Endothelial cell of umbilical vein (primary cell): ENCODE data around the gene LILRA2. TPM values are rescaled to one million over a fixed set of nuclear protein-coding genes. Genes with fewer than 3 reads are reported as not detected.
"Not testable (repeated sequence)": the region's sequence is repeated elsewhere in the genome, so short reads cannot be mapped to it uniquely, and the experiment has no call there.

Source experiments
- BruUV-seq: library from RNA; stranded (reverse); fragments of 400-500 nt; replicated peaks from 2 replicates; lab custom pipeline; 2021; lab: Mats Ljungman, UMichigan
- CTCF ChIA-PET: fragments of 300-600, 350-600 bp; sonication (Branson Sonifier 250); formaldehyde crosslinking; loops from one replicate; lab custom pipeline; 2021; ENCODE audit warnings: antibody characterized with exemption, inconsistent platforms; lab: Charles Lee
- POLR2A ChIA-PET: fragments of 300-600, 350-600 bp; sonication (Branson Sonifier 250); formaldehyde crosslinking; loops from one replicate; lab custom pipeline; 2021; ENCODE audit warnings: antibody characterized with exemption, inconsistent platforms; lab: Charles Lee
- DNase-seq: peaks from one replicate; pipeline ENCODE4 v3.0.0-alpha.2; 2011; ENCODE audit warnings: low read depth, low spot score
- FAIRE-seq: peaks from 2 replicates; lab custom pipeline; 2011; peaks lifted over from hg19 to GRCh38; lab: Jason Lieb, UNC
- H2AFZ ChIP-seq: 2 replicates; pipeline ENCODE4 v1.6.0; 2012; ENCODE audit warnings: low read depth, low read length, control low read depth, inconsistent platforms
- H3K27ac ChIP-seq: 2 replicates; pipeline ENCODE4 v1.5.1; 2011; ENCODE audit warnings: low read depth, mild to moderate bottlenecking, control low read depth, low read length, moderate library complexity; ENCODE audit not compliant: insufficient read depth
- H3K27me3 ChIP-seq, 2 experiments: 2 replicates each; pipeline versions ENCODE4 v1.6.0 to v1.6.1; 2011; ENCODE audit warnings: low read length in 2 of 2, mixed read lengths in 1 of 2; ENCODE audit not compliant: control insufficient read depth in 2 of 2, insufficient read depth in 2 of 2
- H3K36me3 ChIP-seq, 2 experiments: 2 replicates in 1 of 2; 3 replicates in 1 of 2; pipeline ENCODE4 v1.5.1; 2011; ENCODE audit warnings: low read length in 2 of 2, mild to moderate bottlenecking in 1 of 2, moderate library complexity in 1 of 2; ENCODE audit not compliant: control insufficient read depth in 2 of 2, insufficient read depth in 2 of 2; ENCODE audit errors: extremely low read depth in 1 of 2
- H3K4me1 ChIP-seq: 3 replicates; pipeline ENCODE4 v1.5.1; 2011; ENCODE audit warnings: mild to moderate bottlenecking, low read length; ENCODE audit not compliant: control insufficient read depth, insufficient read depth; ENCODE audit errors: extremely low read depth
- H3K4me2 ChIP-seq: 2 replicates; pipeline ENCODE4 v1.6.1; 2011; ENCODE audit warnings: low read length, control low read depth, mixed read lengths; ENCODE audit not compliant: insufficient read depth
- H3K4me3 ChIP-seq, 3 experiments: fragments of 200-600 bp in 1 of 3; sonication (generic), shearing (Covaris generic) in 1 of 3; replicated peaks in 1 of 3; 2 replicates each; pipeline ENCODE4 v1.5.1; 2011 to 2016; ENCODE audit warnings: control low read depth in 3 of 3, low read length in 3 of 3, mild to moderate bottlenecking in 2 of 3, inconsistent platforms in 1 of 3, low read depth in 1 of 3, moderate library complexity in 1 of 3; ENCODE audit not compliant: insufficient read depth in 1 of 3
- H3K79me2 ChIP-seq: 2 replicates; pipeline ENCODE4 v1.6.0; 2012; ENCODE audit warnings: low read length, inconsistent platforms; ENCODE audit not compliant: control insufficient read depth, insufficient read depth
- H3K9ac ChIP-seq: replicated peaks from 2 replicates; pipeline ENCODE3; 2011; ENCODE audit warnings: low read length, control low read depth; ENCODE audit not compliant: insufficient read depth; ENCODE audit errors: extremely low read depth
- H3K9me1 ChIP-seq: replicated peaks from 3 replicates; pipeline ENCODE4 v1.6.0; 2011; ENCODE audit warnings: mild to moderate bottlenecking, low read length; ENCODE audit not compliant: control insufficient read depth, insufficient read depth; ENCODE audit errors: extremely low read depth
- H3K9me3 ChIP-seq: replicated peaks from 2 replicates; pipeline ENCODE4 v1.5.1; 2012; ENCODE audit warnings: low read length, inconsistent platforms; ENCODE audit not compliant: control insufficient read depth, insufficient read depth
- H4K20me1 ChIP-seq: replicated peaks from 2 replicates; pipeline ENCODE3; 2011; ENCODE audit warnings: mild to moderate bottlenecking, low read length; ENCODE audit not compliant: control insufficient read depth, insufficient read depth; ENCODE audit errors: extremely low read depth
- EZH2 ChIP-seq: IDR thresholded peaks from 2 replicates; pipeline ENCODE4 v1.6.1; 2012; ENCODE audit warnings: borderline replicate concordance, low read depth, mild to moderate bottlenecking, moderate library complexity, low read length, inconsistent platforms; ENCODE audit not compliant: severe bottlenecking
- FOS ChIP-seq: IDR thresholded peaks from 2 replicates; pipeline ENCODE4 v1.6.1; 2011; ENCODE audit warnings: mild to moderate bottlenecking, low read length, moderate library complexity, borderline replicate concordance; ENCODE audit not compliant: insufficient read depth
- GATA2 ChIP-seq: IDR thresholded peaks from 2 replicates; pipeline ENCODE4 v1.7.0; 2011; ENCODE audit warnings: low read depth, mild to moderate bottlenecking, moderate library complexity, mixed read lengths, low read length; ENCODE audit not compliant: insufficient read length, insufficient read depth
- JUN ChIP-seq: IDR thresholded peaks from 2 replicates; pipeline ENCODE4 v1.6.1; 2011; ENCODE audit warnings: borderline replicate concordance, low read depth; ENCODE audit not compliant: insufficient read length, insufficient read depth
- MYC ChIP-seq: IDR thresholded peaks from one replicate; pipeline ENCODE4 v1.6.1; 2011; ENCODE audit warnings: mild to moderate bottlenecking, low read depth, low read length
- POLR2A ChIP-seq: IDR thresholded peaks from 2 replicates; pipeline ENCODE4 v1.6.1; 2012; ENCODE audit warnings: low read depth, mild to moderate bottlenecking, control low read depth, low read length
- POLR2AphosphoS5 ChIP-seq: IDR thresholded peaks from 2 replicates; pipeline ENCODE4 v1.6.1; 2012; ENCODE audit warnings: low read depth, mild to moderate bottlenecking, control low read depth, low read length, moderate library complexity; ENCODE audit not compliant: insufficient read depth
- dilution Hi-C: fragments of 300-500 bp; cut with MboI; formaldehyde crosslinking; loops from one replicate; pipeline ENCODE4 v1.15.0; 2019; ENCODE audit warnings: low sequenced_read_pairs; ENCODE audit not compliant: extremely low pct_ligation_motif_present
- intact Hi-C: fragments of 100-400 bp; cut with micrococcal nuclease; formaldehyde crosslinking; loops from one replicate; pipeline ENCODE4 v1.10.0; 2022
- polyA plus RNA-seq, 4 experiments: library from polyadenylated mRNA; depleted of rRNA in 3 of 4; stranded (reverse) in 3 of 4; unstranded in 1 of 4; fragments of >200 nt; gene quantifications; 2 replicates each; pipeline versions ENCODE4 v1.2.1 to v1.2.3, GENCODE V29; 2011 to 2012; ENCODE audit warnings: missing spikeins in 1 of 4
- total RNA-seq: library from RNA; stranded (reverse); gene quantifications from 2 replicates; pipeline ENCODE4 v1.2.3, GENCODE V29; 2021
- TF ChIP-seq, protein P1 (sequence below): IDR thresholded peaks from 2 replicates; pipeline ENCODE4 v1.6.1; 2011; ENCODE audit not compliant: insufficient read depth, insufficient read length
- TF ChIP-seq, protein P2 (sequence below), 2 donors: IDR thresholded peaks; 1 replicate in 1 of 2; 2 replicates in 1 of 2; pipeline ENCODE4 v1.5.1; 2011; ENCODE audit warnings: low read length in 2 of 2, mild to moderate bottlenecking in 2 of 2, moderate library complexity in 2 of 2, control low read depth in 1 of 2, inconsistent platforms in 1 of 2, low read depth in 1 of 2; ENCODE audit not compliant: insufficient read depth in 1 of 2; ENCODE audit errors: extremely low read depth in 1 of 2

LILRA2 gene
- total and polyA plus RNA-seq, 2 donors (not counting 3 experiments of a cell fraction or from before 2014, with no cell fraction given) = not detected

DNA sequence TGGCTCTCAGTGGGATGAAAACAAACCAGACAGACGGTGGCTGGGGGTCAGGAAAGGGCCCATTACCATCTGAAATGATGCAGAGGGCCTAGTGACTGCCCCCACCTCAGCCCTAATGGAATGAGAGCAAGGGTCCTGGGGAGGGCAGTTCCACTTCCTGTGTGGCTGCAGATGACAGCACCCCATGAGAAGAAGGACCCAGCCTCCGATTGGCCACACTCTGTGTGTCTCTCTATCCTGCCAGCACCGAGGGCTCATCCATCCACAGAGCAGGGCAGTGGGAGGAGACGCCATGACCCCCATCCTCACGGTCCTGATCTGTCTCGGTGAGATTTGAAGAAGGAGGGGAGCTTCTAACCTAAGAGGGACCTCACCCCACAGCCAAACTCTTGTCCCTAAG is 57.2 kb downstream of the LILRA2 start:
- FAIRE-seq (no peak), DNase-seq (no peak)
- no peaks in the 10 kb centered on the region for H4K20me1 ChIP-seq
- H3K9me1 ChIP-seq = no peaks in the 10 kb centered on the region
- intact Hi-C loops (loop anchor here (5.0 kb wide), 1 partner anchor 333 kb away; no protein-coding TSS in a partner anchor), dilution Hi-C loops (no loop called here)
- TF ChIP-seq POLR2AphosphoS5 (no peak), EZH2 (no peak), JUN (no peak), GATA2 (no peak), POLR2A (no peak), MYC (no peak), FOS (no peak)
- TF ChIP-seq, protein P1, sequence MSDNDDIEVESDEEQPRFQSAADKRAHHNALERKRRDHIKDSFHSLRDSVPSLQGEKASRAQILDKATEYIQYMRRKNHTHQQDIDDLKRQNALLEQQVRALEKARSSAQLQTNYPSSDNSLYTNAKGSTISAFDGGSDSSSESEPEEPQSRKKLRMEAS = no peak
- TF ChIP-seq, protein P2, sequence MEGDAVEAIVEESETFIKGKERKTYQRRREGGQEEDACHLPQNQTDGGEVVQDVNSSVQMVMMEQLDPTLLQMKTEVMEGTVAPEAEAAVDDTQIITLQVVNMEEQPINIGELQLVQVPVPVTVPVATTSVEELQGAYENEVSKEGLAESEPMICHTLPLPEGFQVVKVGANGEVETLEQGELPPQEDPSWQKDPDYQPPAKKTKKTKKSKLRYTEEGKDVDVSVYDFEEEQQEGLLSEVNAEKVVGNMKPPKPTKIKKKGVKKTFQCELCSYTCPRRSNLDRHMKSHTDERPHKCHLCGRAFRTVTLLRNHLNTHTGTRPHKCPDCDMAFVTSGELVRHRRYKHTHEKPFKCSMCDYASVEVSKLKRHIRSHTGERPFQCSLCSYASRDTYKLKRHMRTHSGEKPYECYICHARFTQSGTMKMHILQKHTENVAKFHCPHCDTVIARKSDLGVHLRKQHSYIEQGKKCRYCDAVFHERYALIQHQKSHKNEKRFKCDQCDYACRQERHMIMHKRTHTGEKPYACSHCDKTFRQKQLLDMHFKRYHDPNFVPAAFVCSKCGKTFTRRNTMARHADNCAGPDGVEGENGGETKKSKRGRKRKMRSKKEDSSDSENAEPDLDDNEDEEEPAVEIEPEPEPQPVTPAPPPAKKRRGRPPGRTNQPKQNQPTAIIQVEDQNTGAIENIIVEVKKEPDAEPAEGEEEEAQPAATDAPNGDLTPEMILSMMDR (IDR thresholded peaks at IDR 0.05; ENCODE audit: extremely low read depth in 1 of 2, insufficient read depth in 1 of 2, low read depth in 1 of 2, low read length in 2 of 2) = no peak
- H3K36me3 ChIP-seq = no peaks in the 10 kb centered on the region
- ChIA-PET POLR2A (no interaction called here), CTCF (no interaction called here)
- H3K27ac ChIP-seq = no peak overlapping the region
- no peaks in the 10 kb centered on the region for H3K79me2 ChIP-seq
- no peak overlapping the region for H3K4me3 ChIP-seq
- H2AFZ ChIP-seq = no peak overlapping the region
- BruUV-seq = no TSS peak
- H3K27me3 ChIP-seq = no peaks in the 10 kb centered on the region
- no peaks in the 10 kb centered on the region for H3K9me3 ChIP-seq
- H3K9ac ChIP-seq = no peak overlapping the region
- H3K4me1 ChIP-seq = no peaks in the 10 kb centered on the region
- H3K4me2 ChIP-seq = no peak overlapping the region

DNA sequence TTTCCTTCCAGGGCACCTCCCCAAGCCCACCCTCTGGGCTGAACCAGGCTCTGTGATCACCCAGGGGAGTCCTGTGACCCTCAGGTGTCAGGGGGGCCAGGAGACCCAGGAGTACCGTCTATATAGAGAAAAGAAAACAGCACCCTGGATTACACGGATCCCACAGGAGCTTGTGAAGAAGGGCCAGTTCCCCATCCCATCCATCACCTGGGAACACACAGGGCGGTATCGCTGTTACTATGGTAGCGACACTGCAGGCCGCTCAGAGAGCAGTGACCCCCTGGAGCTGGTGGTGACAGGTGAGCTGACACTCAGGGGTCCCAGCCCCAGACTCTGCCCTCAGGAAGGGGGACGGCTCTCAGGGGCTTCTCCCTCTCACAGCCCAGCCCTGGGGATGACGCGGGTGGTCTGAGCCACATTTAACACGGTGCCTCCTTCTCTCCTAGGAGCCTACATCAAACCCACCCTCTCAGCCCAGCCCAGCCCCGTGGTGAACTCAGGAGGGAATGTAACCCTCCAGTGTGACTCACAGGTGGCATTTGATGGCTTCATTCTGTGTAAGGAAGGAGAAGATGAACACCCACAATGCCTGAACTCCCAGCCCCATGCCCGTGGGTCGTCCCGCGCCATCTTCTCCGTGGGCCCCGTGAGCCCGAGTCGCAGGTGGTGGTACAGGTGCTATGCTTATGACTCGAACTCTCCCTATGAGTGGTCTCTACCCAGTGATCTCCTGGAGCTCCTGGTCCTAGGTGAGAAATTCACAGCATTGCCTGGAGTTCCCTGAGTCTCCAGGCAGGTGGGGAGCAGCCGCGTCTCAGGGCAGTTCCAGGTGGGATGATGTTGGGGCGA is 58.1 kb downstream of the LILRA2 start:
- H2AFZ ChIP-seq, H3K4me3 ChIP-seq, H3K9me1 ChIP-seq, H3K9me3 ChIP-seq, H3K4me2 ChIP-seq, H3K27me3 ChIP-seq, DNase-seq, H3K36me3 ChIP-seq, CTCF ChIA-PET, dilution Hi-C loops, H4K20me1 ChIP-seq, H3K9ac ChIP-seq, POLR2A ChIA-PET, H3K27ac ChIP-seq, FAIRE-seq, BruUV-seq, H3K4me1 ChIP-seq, H3K79me2 ChIP-seq: not testable (repeated sequence)
- intact Hi-C loops = loop anchor here (5.0 kb wide), 1 partner anchor 334 kb away; no protein-coding TSS in a partner anchor
